Choroid plexus epithelial cell (primary cell): ENCODE data around the gene ZIC5.

ENCODE experiments used
- DNase-seq: peaks from one replicate; pipeline ENCODE4 v3.0.0-alpha.2; 2010; ENCODE audit warnings: low read depth
- H3K4me3 ChIP-seq: 2 replicates; pipeline ENCODE4 v1.5.1; 2011; ENCODE audit warnings: low read depth, mild to moderate bottlenecking, control low read depth, low read length, moderate library complexity
- CTCF ChIP-seq: conservative IDR thresholded peaks from 2 replicates; pipeline ENCODE4 v1.5.1; 2011; ENCODE audit warnings: low read depth, mild to moderate bottlenecking, control low read depth, inconsistent platforms, low read length, moderate library complexity

Gene ZIC5

GRCh38 chr13:99995589-99996380 is 24.2 kb upstream of the ZIC5 start:
- DNase-seq, result peak; percentile 78
- no peak for TF ChIP-seq CTCF
- H3K4me3 ChIP-seq, result peak overlapping the region; percentile 54

- H3K4me3 ChIP-seq, result peak overlapping the region; percentile 54
- TF ChIP-seq CTCF, result no peak
- no peak for DNase-seq
These were observed 23.6 kb upstream of the ZIC5 start for GRCh38 chr13:99995104-99995588.

GRCh38 chr13:99994638-99995020 is 23.1 kb upstream of the ZIC5 start:
- no peak overlapping the region for H3K4me3 ChIP-seq
- no peak for TF ChIP-seq CTCF
- no peak for DNase-seq

GRCh38 chr13:99993660-99994637 is 22.4 kb upstream of the ZIC5 start:
- TF ChIP-seq CTCF, result no peak
- H3K4me3 ChIP-seq, result peak overlapping the region; percentile 15
- DNase-seq, result peak; percentile 59

GRCh38 chr13:99992949-99993351 is 21.4 kb upstream of the ZIC5 start:
- no peak overlapping the region for H3K4me3 ChIP-seq
- no peak for TF ChIP-seq CTCF
- peak; percentile 86 for DNase-seq

GRCh38 chr13:99991828-99992775 is 20.5 kb upstream of the ZIC5 start:
- H3K4me3 ChIP-seq, result peak overlapping the region; percentile 17
- no peak for TF ChIP-seq CTCF
- DNase-seq, result peak; percentile 90
